ENCODE measurements around the gene C11orf24. TPM values are rescaled to one million over a fixed set of nuclear protein-coding genes. Genes with fewer than 3 reads are reported as not detected.

C11orf24 gene
- total and polyA plus RNA-seq, 2 of the 4 experiments (the other 2 are of a cell fraction), result 42.5 to 135 TPM

GRCh38 chr11:68279676-68280075 lies 7.9 kb upstream of the C11orf24 start:
- CTCF ChIA-PET, result interaction anchor here (0.6 kb wide), 1 partner anchor 736 kb away, joined by 4 read pairs; no protein-coding TSS in a partner anchor
- no peak overlapping the region for H3K9ac ChIP-seq (ENCODE audit: low read depth, low read length)

More at GRCh38 chr11:68279676-68280075, 7.9 kb upstream of the C11orf24 start:
- Histone ChIP-seq H4K20me1 (ENCODE audit: insufficient read depth, low read length) (no peaks in the 10 kb centered on the region), H2AFZ (replicated peaks; ENCODE audit: low read length, poor library complexity) (no peak overlapping the region), H3K23ac (ENCODE audit: low read depth, low read length) (no peak overlapping the region), H4K8ac (ENCODE audit: low read depth in 2 of 2, low read length in 2 of 2) (no peak overlapping the region), H3K9me3 (ENCODE audit: control insufficient read depth, insufficient read depth, low read length) (no peaks in the 10 kb centered on the region; the same call in 1 of the 2 replicates), H2BK5ac (ENCODE audit: low read depth, low read length, poor library complexity, severe bottlenecking) (no peak overlapping the region), H3K4me1 (ENCODE audit: control insufficient read depth, insufficient read depth, low read length) (no peaks in the 10 kb centered on the region; the same call in 1 of the 2 replicates), H3K4me2 (ENCODE audit: low read depth, low read length) (no peak overlapping the region), H4K91ac (ENCODE audit: insufficient read depth, low read depth, low read length) (no peak overlapping the region), H2BK120ac (ENCODE audit: low read depth, low read length) (no peak overlapping the region), H2BK20ac (ENCODE audit: low read depth, low read length) (no peak overlapping the region), H2AK5ac (ENCODE audit: low read depth, low read length) (no peak overlapping the region), H3K4ac (ENCODE audit: low read depth, low read length) (no peak overlapping the region), H4K5ac (ENCODE audit: low read depth, low read length) (no peak overlapping the region), H3K27me3 (ENCODE audit: control insufficient read depth, insufficient read depth, low read length) (peaks cover 3% of the 10 kb centered on the region), H2AK9ac (replicated peaks; ENCODE audit: low read depth, low read length, poor library complexity) (no peak overlapping the region), H3K27ac (ENCODE audit: insufficient read depth, low read length) (no peak overlapping the region), H3K18ac (ENCODE audit: low read depth, low read length) (no peak overlapping the region), H3K56ac (ENCODE audit: extremely low read depth, insufficient read depth, low read length) (no peak overlapping the region), H3K14ac (replicated peaks; ENCODE audit: low read depth, low read length) (no peak overlapping the region), H3K4me3 (ENCODE audit: insufficient read depth, low read depth, low read length) (no peak overlapping the region), H3K9me1 (ENCODE audit: insufficient read depth, low read length) (no peaks in the 10 kb centered on the region), H3K36me3 (ENCODE audit: control insufficient read depth, insufficient read depth, low read length) (no peaks in the 10 kb centered on the region), H3K79me1 (ENCODE audit: low read depth in 1 of 2, low read length in 2 of 2) (no peaks in the 10 kb centered on the region), H2BK15ac (ENCODE audit: low read depth, low read length) (no peak overlapping the region)
- in situ Hi-C loops (cut with MboI; ENCODE audit: low sequenced_read_pairs) (no loop called here), dilution Hi-C loops (cut with HindIII; ENCODE audit: low sequenced_read_pairs, unreplicated experiment) (no loop called here), intact Hi-C loops (cut with micrococcal nuclease) (no loop called here)
- no CpG with 5 or more reads among the region's 5 CpGs for WGBS, 2 experiments (ENCODE audit: extremely low coverage in 2 of 2, insufficient read length in 1 of 2)
- DNase-seq (no peak), ATAC-seq (ENCODE audit: low read depth) (no peak)
- TF ChIP-seq RAD21 (IDR thresholded peaks at IDR 0.05; ENCODE audit: low read length), result no peak
- TF ChIP-seq MAFK (IDR thresholded peaks at IDR 0.05; ENCODE audit: low read depth, low read length), result no peak
- TF ChIP-seq USF2 (IDR thresholded peaks at IDR 0.05; ENCODE audit: low read depth, low read length), result no peak
- TF ChIP-seq NFE2L2 (IDR thresholded peaks at IDR 0.05; ENCODE audit: low read depth, low read length), result no peak
- TF ChIP-seq CHD1 (IDR thresholded peaks at IDR 0.05; ENCODE audit: low read depth, low read length), result no peak
- no peak for TF ChIP-seq SMC3 (IDR thresholded peaks at IDR 0.05; ENCODE audit: low read depth, low read length)
- no peak for TF ChIP-seq CTCF (conservative IDR thresholded peaks at IDR 0.05; ENCODE audit: low read depth, low read length)
- no peak for TF ChIP-seq MXI1 (IDR thresholded peaks at IDR 0.05; ENCODE audit: borderline replicate concordance, low read depth, low read length)
- TF ChIP-seq MAZ (IDR thresholded peaks at IDR 0.05; ENCODE audit: borderline replicate concordance, low read depth, low read length), result no peak
- no peak for TF ChIP-seq BHLHE40 (IDR thresholded peaks at IDR 0.05; ENCODE audit: low read depth, low read length)
- no peak for TF ChIP-seq POLR2A (IDR thresholded peaks at IDR 0.05; ENCODE audit: low read depth, low read length)
- TF ChIP-seq RFX5 (IDR thresholded peaks at IDR 0.05; ENCODE audit: low read depth, low read length), result no peak
- TF ChIP-seq ELK1 (IDR thresholded peaks at IDR 0.05; ENCODE audit: borderline replicate concordance, low read depth, low read length), result no peak
- no peak for TF ChIP-seq CEBPB (IDR thresholded peaks at IDR 0.05; ENCODE audit: low read depth, low read length)
- TF ChIP-seq FOS (IDR thresholded peaks at IDR 0.05; ENCODE audit: low read depth, low read length), result no peak
- no peak for TF ChIP-seq RCOR1 (IDR thresholded peaks at IDR 0.05; ENCODE audit: insufficient replicate concordance, low read length)
- no TSS peak for BruUV-seq (replicated peaks)
- POLR2A ChIA-PET (ENCODE audit: unreplicated experiment), result no interaction called here
